Activated naive CD4-positive, alpha-beta T cell treated with anti-CD3 and anti-CD28 coated beads, Interleukin-2, amount 50 U/mL, for 72 hours (primary cell): ENCODE measurements around the gene RSPH10B2. TPM values are rescaled to one million over a fixed set of nuclear protein-coding genes. Genes with fewer than 3 reads are reported as not detected.

Experiments used
- total RNA-seq, 2 donors: library from RNA; stranded (reverse); gene quantifications; one replicate each; pipeline ENCODE4 v1.2.3, GENCODE V29; 2022

Gene RSPH10B2
- total RNA-seq, 2 donors from 2014 or later = 0.68 to 0.77 TPM

Other genes starting within 250 kb of the RSPH10B2 start
- gene GRID2IP, start 202.6 kb upstream of the RSPH10B2 start, total RNA-seq = under 1 TPM; 0.21 to 0.30 TPM
- gene ZDHHC4, start 176.6 kb upstream of the RSPH10B2 start, total RNA-seq = 10 to 100 TPM; 25.7 to 40.6 TPM
- 10 to 100 TPM; 22.5 to 26.2 TPM for gene INTS15, start 164.1 kb upstream of the RSPH10B2 start, total RNA-seq
- gene ZNF853, start 138.5 kb upstream of the RSPH10B2 start, total RNA-seq = 1 to 10 TPM in 1 of 2 donors, under 1 TPM in 1; 0.89 to 1.7 TPM
- 10 to 100 TPM; 23.2 to 28.9 TPM for gene ZNF316, start 116.8 kb upstream of the RSPH10B2 start, total RNA-seq
- gene ZNF12, start 47.2 kb upstream of the RSPH10B2 start, total RNA-seq = 10 to 100 TPM; 11.4 to 25.1 TPM
- 10 to 100 TPM; 44.7 to 90.1 TPM for gene CCZ1B, start 72.2 kb downstream of the RSPH10B2 start, total RNA-seq